ENCODE data around the gene CRYBB1.

DNA sequence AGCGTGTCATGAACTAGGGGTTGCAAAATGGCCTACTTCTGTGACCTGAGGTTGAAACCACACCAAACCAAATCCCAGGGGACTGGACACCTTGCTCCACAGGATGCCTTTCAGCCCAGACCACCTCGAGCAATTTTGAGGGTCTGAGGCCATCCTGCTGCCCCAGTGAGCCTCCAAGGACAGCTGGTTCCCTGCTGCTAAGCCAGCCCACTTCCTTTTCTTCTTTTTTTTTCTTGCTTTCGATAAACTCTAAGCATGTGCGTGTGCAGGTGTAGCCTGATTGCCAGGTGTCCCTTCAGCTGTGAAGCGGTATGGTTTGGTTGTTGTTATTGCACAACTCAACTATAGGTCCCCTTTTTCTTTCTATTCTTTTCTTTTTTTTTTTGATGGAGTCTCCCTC lies 2.7 kb downstream of the CRYBB1 start:
- TF ChIP-seq CTCF (IDR thresholded peaks at IDR 0.05) (no peak), POLR2AphosphoS5 (IDR thresholded peaks at IDR 0.05) (no peak), POLR2A (IDR thresholded peaks at IDR 0.05) (no peak)
